Panc1 (cell line): ENCODE results near the gene CCDC191.

ENCODE experiments used
- CTCF ChIP-seq: fragments of 450-650 bp; IDR thresholded peaks from 2 replicates; pipeline ENCODE4 v1.5.1; 2017; ENCODE audit warnings: mild to moderate bottlenecking
- POLR2AphosphoS5 ChIP-seq: IDR thresholded peaks from 2 replicates; pipeline ENCODE4 v1.6.1; 2012; ENCODE audit warnings: mild to moderate bottlenecking, low read depth, low read length, moderate library complexity
- REST ChIP-seq, 2 experiments: IDR thresholded peaks; 2 replicates each; pipeline ENCODE4 v1.6.1; 2011 to 2012; ENCODE audit warnings: low read depth in 2 of 2, control low read depth in 1 of 2, low read length in 1 of 2, mild to moderate bottlenecking in 1 of 2, moderate library complexity in 1 of 2; ENCODE audit not compliant: insufficient read depth in 1 of 2
- SIN3A ChIP-seq: IDR thresholded peaks from 2 replicates; pipeline ENCODE4 v1.6.1; 2012; ENCODE audit warnings: low read depth, mild to moderate bottlenecking, low read length, moderate library complexity, borderline replicate concordance; ENCODE audit not compliant: insufficient read depth
- TCF7L2 ChIP-seq: IDR thresholded peaks from 2 replicates; pipeline ENCODE4 v1.6.1; 2011; ENCODE audit warnings: mild to moderate bottlenecking, low read depth, low read length, inconsistent platforms

GRCh38 chr3:114033721-114034120, 22.6 kb downstream of the CCDC191 start:
- no peak for TF ChIP-seq CTCF
- no peak for TF ChIP-seq REST (IDR thresholded peaks at IDR 0.05; ENCODE audit: insufficient read depth in 1 of 2, low read depth in 2 of 2, low read length in 1 of 2)
- no peak for TF ChIP-seq TCF7L2
- TF ChIP-seq POLR2AphosphoS5: no peak
- no peak for TF ChIP-seq SIN3A
